ENCODE data around the gene ENG.

Gene ENG

GRCh38 chr9:127812936-127813675 is 41.4 kb downstream of the ENG start:
- ATAC-seq = no peak

GRCh38 chr9:127812011-127812410 is 42.4 kb downstream of the ENG start:
- no peak for ATAC-seq

- ATAC-seq = no peak
These were observed 43.9 kb downstream of the ENG start for GRCh38 chr9:127810378-127811187.

GRCh38 chr9:127809540-127810377 is 44.7 kb downstream of the ENG start:
- no peak for ATAC-seq

GRCh38 chr9:127809002-127809539 is 45.4 kb downstream of the ENG start:
- peak in 1 of 2 donors; percentile 40 for ATAC-seq

- no peak for ATAC-seq
These were observed 46.0 kb downstream of the ENG start for GRCh38 chr9:127808347-127809001.

- ATAC-seq = no peak
These were observed 47.6 kb downstream of the ENG start for GRCh38 chr9:127806871-127807270.

GRCh38 chr9:127805620-127806019 is 48.8 kb downstream of the ENG start:
- no peak for ATAC-seq

- ATAC-seq = no peak
These were observed 50.7 kb downstream of the ENG start for GRCh38 chr9:127803507-127804352.

GRCh38 chr9:127802576-127803443 is 51.6 kb downstream of the ENG start, which contains the start of gene FPGS:
Gene FPGS, plus strand, starts transcription at chr9:127802882. Its CDS starts 43 bp downstream, at chr9:127802925.
- peak; percentile 83 to 89 for ATAC-seq

GRCh38 chr9:127801955-127802575 is 52.4 kb downstream of the ENG start:
- ATAC-seq = no peak

GRCh38 chr9:127796852-127797370 is 57.5 kb downstream of the ENG start:
- peak in 1 of 2 donors; percentile 17 for ATAC-seq

- ATAC-seq = peak; percentile 30 to 34
These were observed 58.1 kb downstream of the ENG start for GRCh38 chr9:127796225-127796813.

- no peak for ATAC-seq
These were observed 60.3 kb downstream of the ENG start for GRCh38 chr9:127794001-127794791.

GRCh38 chr9:127793093-127793708 is 61.3 kb downstream of the ENG start:
- ATAC-seq = no peak

GRCh38 chr9:127792417-127793031 is 61.9 kb downstream of the ENG start:
- no peak for ATAC-seq

- ATAC-seq = no peak
These were observed 63.4 kb downstream of the ENG start for GRCh38 chr9:127791085-127791484.

Data from activated CD4-positive, CD25-positive, alpha-beta regulatory T cell treated with anti-CD3 and anti-CD28 coated beads, Interleukin-2, amount 50 U/mL, for 24 hours (primary cell).